ENCODE measurements around the gene SLC2A11. TPM values are rescaled to one million over a fixed set of nuclear protein-coding genes. Genes with fewer than 3 reads are reported as not detected.
"Not testable (repeated sequence)": the region's sequence is repeated elsewhere in the genome, so short reads cannot be mapped to it uniquely, and the experiment has no call there.

The SLC2A11 gene
- total and polyA plus RNA-seq, 12 donors: 11.3 to 35.3 (median 20.8) TPM

DNA sequence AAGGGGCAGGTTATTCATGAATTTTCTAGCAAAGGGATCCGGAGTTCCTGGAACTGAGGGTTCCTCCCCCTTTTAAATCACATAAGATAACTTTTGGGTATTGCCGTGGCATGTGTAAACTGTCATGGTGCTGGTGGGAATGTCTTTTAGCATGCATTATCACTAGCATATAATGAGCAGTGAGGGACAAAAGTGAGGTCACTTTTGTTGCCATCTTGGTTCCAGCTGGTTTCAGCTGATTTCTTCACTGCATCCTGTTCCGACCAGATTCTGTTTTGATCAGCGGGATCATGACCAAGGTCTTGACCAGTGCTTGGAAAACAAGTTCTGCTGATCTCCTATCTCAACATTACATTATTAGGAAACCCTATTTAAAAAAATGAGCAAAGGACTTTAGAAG lies 43.9 kb downstream of the SLC2A11 start:
- no peaks in the 10 kb centered on the region for H3K27me3 ChIP-seq
- no peak for TF ChIP-seq POLR2A (IDR thresholded peaks at IDR 0.05)
- TF ChIP-seq CTCF (IDR thresholded peaks at IDR 0.05): no peak
- no peak overlapping the region for H3K4me3 ChIP-seq
- peaks cover 0 to 8% of the 10 kb centered on the region in 2 donors for H3K36me3 ChIP-seq (replicated peaks in 1 of 2)
- H3K9me3 ChIP-seq (replicated peaks in 1 of 3): no peaks in the 10 kb centered on the region
- DNase-seq: no peak
- H3K27ac ChIP-seq: peak overlapping the region in 1 of 5 donors; percentile 12
- intact Hi-C loops (cut with DNase I): no loop called here
- H3K4me1 ChIP-seq (replicated peaks in 1 of 2): peaks cover 2 to 4% of the 10 kb centered on the region in 2 donors
- WGBS, 4 donors: 80 to 88% (median 86%) methylated on average over 4 of the region's 4 CpGs

- 70 to 80% (median 75%) methylated on average over 6 to 8 of the region's 8 CpGs for WGBS, 4 donors
- DNase-seq: peak in 4 of 7 donors; percentile 61 to 69 (median 63)
- Histone ChIP-seq H3K36me3 (replicated peaks in 1 of 2) (no peaks in the 10 kb centered on the region), H3K4me3 (no peak overlapping the region), H3K9me3 (replicated peaks in 1 of 3) (no peaks in the 10 kb centered on the region), H3K27ac (peak overlapping the region in 2 of 5 donors; percentile 12 to 57), H3K27me3 (no peaks in the 10 kb centered on the region), H3K4me1 (replicated peaks in 1 of 2) (peaks cover 0 to 4% of the 10 kb centered on the region in 2 donors)
- intact Hi-C loops (cut with DNase I): no loop called here
- TF ChIP-seq CTCF (IDR thresholded peaks at IDR 0.05) (no peak), POLR2A (IDR thresholded peaks at IDR 0.05) (no peak)
Measured at GRCh38 chr22:23903328-23903971, 45.8 kb downstream of the SLC2A11 start.

- TF ChIP-seq POLR2A (IDR thresholded peaks at IDR 0.05): no peak
- TF ChIP-seq CTCF (IDR thresholded peaks at IDR 0.05): no peak
- Histone ChIP-seq H3K27ac (peak overlapping the region in 1 of 5 donors; percentile 31), H3K4me3 (no peak overlapping the region), H3K27me3 (no peaks in the 10 kb centered on the region), H3K9me3 (replicated peaks in 1 of 3) (no peaks in the 10 kb centered on the region), H3K36me3 (replicated peaks in 1 of 2) (no peaks in the 10 kb centered on the region), H3K4me1 (replicated peaks in 1 of 2) (peaks cover 4 to 5% of the 10 kb centered on the region in 2 donors)
- 80 to 88% (median 82%) methylated on average over 5 of the region's 5 CpGs for WGBS, 4 donors
- intact Hi-C loops (cut with DNase I): no loop called here
- DNase-seq: peak in 4 of 7 donors; percentile 50 to 78 (median 52)
Measured at GRCh38 chr22:23904573-23905254, 47.0 kb downstream of the SLC2A11 start.

DNA sequence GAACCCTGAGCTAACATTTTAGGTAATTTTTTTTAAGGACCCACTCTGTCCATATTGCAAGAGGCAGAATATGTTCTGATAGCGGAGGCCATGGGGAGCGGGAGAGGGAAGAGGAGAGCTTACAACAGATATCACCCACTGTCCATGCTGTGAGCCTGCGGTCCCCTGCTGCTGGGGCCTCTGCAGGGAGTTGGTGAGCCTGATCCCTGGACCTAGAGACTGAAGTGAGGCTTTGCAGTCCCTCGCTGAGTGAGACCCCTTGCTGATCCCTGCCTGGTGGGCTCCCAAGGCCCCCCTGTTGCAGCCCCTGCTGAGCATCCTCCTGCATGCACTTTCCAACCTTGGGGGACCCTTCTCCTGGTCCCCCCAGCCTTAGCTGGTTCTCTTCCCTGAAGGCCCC lies 49.0 kb downstream of the SLC2A11 start:
- TF ChIP-seq POLR2A (IDR thresholded peaks at IDR 0.05) (no peak), CTCF (IDR thresholded peaks at IDR 0.05) (no peak)
- Histone ChIP-seq H3K4me3 (no peak overlapping the region), H3K4me1 (replicated peaks in 1 of 2) (peaks cover 9 to 14% of the 10 kb centered on the region in 2 donors), H3K36me3 (replicated peaks in 1 of 2) (no peaks in the 10 kb centered on the region), H3K27me3 (no peaks in the 10 kb centered on the region), H3K9me3 (replicated peaks in 1 of 3) (no peaks in the 10 kb centered on the region), H3K27ac (no peak overlapping the region)
- intact Hi-C loops (cut with DNase I): no loop called here
- WGBS, 4 donors: 93 to 100% (median 96%) methylated on average over 4 of the region's 4 CpGs
- no peak for DNase-seq

DNA sequence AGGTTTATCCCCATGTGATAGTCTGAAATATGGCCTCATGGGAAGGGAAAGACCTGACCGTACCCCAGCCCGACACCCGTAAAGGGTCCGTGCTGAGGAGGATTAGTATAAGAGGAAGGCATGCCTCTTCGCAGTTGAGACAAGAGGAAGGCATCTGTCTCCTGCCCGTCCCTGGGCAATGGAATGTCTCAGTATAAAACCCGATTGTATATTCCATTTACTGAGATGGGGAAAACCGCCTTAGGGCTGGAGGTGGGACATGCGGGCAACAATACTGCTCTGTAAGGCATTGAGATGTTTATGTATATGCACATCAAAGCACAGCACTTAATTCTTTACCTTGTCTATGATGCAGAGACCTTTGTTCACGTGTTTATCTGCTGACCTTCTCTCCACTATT lies 49.7 kb downstream of the SLC2A11 start:
- H3K27ac ChIP-seq; H3K36me3 ChIP-seq (replicated peaks in 1 of 2); DNase-seq; H3K4me3 ChIP-seq; H3K9me3 ChIP-seq (replicated peaks in 1 of 3); H3K27me3 ChIP-seq; intact Hi-C loops (cut with DNase I): not testable (repeated sequence)
- peaks cover 9 to 14% of the 10 kb centered on the region in 2 donors for H3K4me1 ChIP-seq (replicated peaks in 1 of 2)
- 63 to 88% (median 83%) methylated on average over 5 to 10 of the region's 10 CpGs for WGBS, 4 donors

All from adrenal gland (tissue), 12 donors.